ENCODE data around the gene GPLD1.

DNA sequence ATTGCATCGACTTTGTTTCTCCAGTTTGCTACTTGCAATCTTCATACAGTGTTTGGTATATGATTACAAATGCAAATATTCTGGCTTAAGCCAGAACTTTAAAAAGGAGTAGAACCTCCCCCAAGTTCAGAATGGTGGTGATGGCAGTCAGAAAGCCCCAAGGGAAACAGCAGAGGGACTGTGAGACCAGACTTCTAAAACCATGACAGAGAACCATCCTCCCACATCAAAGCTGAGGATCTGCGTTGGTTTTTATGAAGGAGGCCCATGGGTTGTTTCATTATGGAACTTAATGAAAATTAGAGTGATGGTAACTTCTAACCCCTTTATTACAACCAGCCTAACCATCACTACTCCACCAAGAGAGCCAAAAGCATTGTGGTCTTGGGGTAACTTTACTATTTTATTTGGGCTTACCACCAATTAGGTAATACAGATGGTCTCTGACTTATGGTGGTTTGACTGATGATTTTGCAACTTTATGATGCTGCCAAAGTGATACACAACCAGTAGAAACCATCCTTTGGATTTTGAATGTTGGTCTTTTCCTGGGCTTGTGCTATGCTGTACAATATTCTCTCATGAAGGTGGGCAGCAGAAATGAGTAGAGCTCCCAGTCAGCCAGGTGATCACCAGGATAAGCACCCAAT, 97.5 kb downstream of the GPLD1 start:
- TF ChIP-seq, protein P1, sequence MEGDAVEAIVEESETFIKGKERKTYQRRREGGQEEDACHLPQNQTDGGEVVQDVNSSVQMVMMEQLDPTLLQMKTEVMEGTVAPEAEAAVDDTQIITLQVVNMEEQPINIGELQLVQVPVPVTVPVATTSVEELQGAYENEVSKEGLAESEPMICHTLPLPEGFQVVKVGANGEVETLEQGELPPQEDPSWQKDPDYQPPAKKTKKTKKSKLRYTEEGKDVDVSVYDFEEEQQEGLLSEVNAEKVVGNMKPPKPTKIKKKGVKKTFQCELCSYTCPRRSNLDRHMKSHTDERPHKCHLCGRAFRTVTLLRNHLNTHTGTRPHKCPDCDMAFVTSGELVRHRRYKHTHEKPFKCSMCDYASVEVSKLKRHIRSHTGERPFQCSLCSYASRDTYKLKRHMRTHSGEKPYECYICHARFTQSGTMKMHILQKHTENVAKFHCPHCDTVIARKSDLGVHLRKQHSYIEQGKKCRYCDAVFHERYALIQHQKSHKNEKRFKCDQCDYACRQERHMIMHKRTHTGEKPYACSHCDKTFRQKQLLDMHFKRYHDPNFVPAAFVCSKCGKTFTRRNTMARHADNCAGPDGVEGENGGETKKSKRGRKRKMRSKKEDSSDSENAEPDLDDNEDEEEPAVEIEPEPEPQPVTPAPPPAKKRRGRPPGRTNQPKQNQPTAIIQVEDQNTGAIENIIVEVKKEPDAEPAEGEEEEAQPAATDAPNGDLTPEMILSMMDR (conservative IDR thresholded peaks at IDR 0.05 in 1 of 2, IDR thresholded peaks at IDR 0.05 in 1 of 2; ENCODE audit: extremely low read depth in 1 of 2, insufficient read depth in 1 of 2, low read depth in 1 of 2, low read length in 2 of 2): no peak
- no peak for TF ChIP-seq EZH2 (IDR thresholded peaks at IDR 0.05; ENCODE audit: borderline replicate concordance, low read length)

All from mammary epithelial cell (primary cell).